HEK293 (cell line): ENCODE data around the gene UPK3B.
"Not testable (repeated sequence)": the region's sequence is repeated elsewhere in the genome, so short reads cannot be mapped to it uniquely, and the experiment has no call there.

Source experiments
- SP2 ChIP-seq: fragments of 450-650 bp; formaldehyde crosslinking; IDR thresholded peaks from 2 replicates; pipeline ENCODE4 v1.5.1; 2016; ENCODE audit warnings: missing biosample characterization, missing genetic modification characterization
- ZNF585B ChIP-seq: fragments of 450-650 bp; formaldehyde crosslinking; IDR thresholded peaks from 2 replicates; pipeline ENCODE4 v1.5.1; 2016; ENCODE audit warnings: missing biosample characterization, missing genetic modification characterization

- TF ChIP-seq SP2, ZNF585B (tag by site-specific recombination): not testable (repeated sequence)
Observed at GRCh38 chr7:76462271-76462882, 48.0 kb upstream of the UPK3B start.
